H9 (cell line): ENCODE data around the gene ANKH. TPM values are rescaled to one million over a fixed set of nuclear protein-coding genes. Genes with fewer than 3 reads are reported as not detected.

Source experiments
- DNase-seq: peaks from one replicate; pipeline ENCODE4 v3.0.0-alpha.2; 2017
- H2AFZ ChIP-seq: one replicate; pipeline ENCODE4 v1.6.1; 2013; ENCODE audit warnings: mild to moderate bottlenecking, low read length, control low read depth, moderate library complexity
- H2AK5ac ChIP-seq: 2 replicates; pipeline ENCODE4 v1.6.1; 2013; ENCODE audit warnings: low read length, control low read depth, mixed read lengths; ENCODE audit not compliant: insufficient read length
- H2BK120ac ChIP-seq: one replicate; pipeline ENCODE4 v1.6.1; 2013; ENCODE audit warnings: low read depth, mild to moderate bottlenecking, low read length, control low read depth, inconsistent platforms; ENCODE audit not compliant: poor library complexity, severe bottlenecking
- H2BK12ac ChIP-seq: 2 replicates; pipeline ENCODE4 v1.6.1; 2013; ENCODE audit warnings: low read length, control low read depth, mixed read lengths, low read depth; ENCODE audit not compliant: insufficient read length
- H2BK15ac ChIP-seq: 2 replicates; pipeline ENCODE4 v1.6.1; 2013; ENCODE audit warnings: low read depth, low read length, control low read depth
- H2BK20ac ChIP-seq: one replicate; pipeline ENCODE4 v1.6.1; 2013; ENCODE audit warnings: low read depth, mild to moderate bottlenecking, low read length, control low read depth, inconsistent platforms; ENCODE audit not compliant: poor library complexity, severe bottlenecking
- H2BK5ac ChIP-seq: 2 replicates; pipeline ENCODE4 v1.6.1; 2013; ENCODE audit warnings: low read length, control low read depth, mixed read lengths; ENCODE audit not compliant: insufficient read length
- H3K14ac ChIP-seq: 2 replicates; pipeline ENCODE4 v1.6.1; 2013; ENCODE audit warnings: low read length, control low read depth; ENCODE audit not compliant: insufficient read depth
- H3K18ac ChIP-seq: 2 replicates; pipeline ENCODE4 v1.6.1; 2013; ENCODE audit warnings: low read depth, mild to moderate bottlenecking, mixed read lengths, low read length, control low read depth; ENCODE audit not compliant: insufficient read length
- H3K23ac ChIP-seq: 2 replicates; pipeline ENCODE4 v1.6.1; 2013; ENCODE audit warnings: low read length, control low read depth, mixed read lengths, low read depth; ENCODE audit not compliant: insufficient read length
- H3K23me2 ChIP-seq: 2 replicates; pipeline ENCODE4 v1.6.1; 2013; ENCODE audit warnings: low read depth, mild to moderate bottlenecking, mixed read lengths, low read length, control low read depth; ENCODE audit not compliant: insufficient read length, poor library complexity, severe bottlenecking
- H3K27ac ChIP-seq: 2 replicates; pipeline ENCODE4 v1.5.1; 2013; ENCODE audit warnings: low read length, control low read depth, mixed read lengths, low read depth; ENCODE audit not compliant: insufficient read length
- H3K27me3 ChIP-seq: 2 replicates; pipeline ENCODE4 v1.6.1; 2013; ENCODE audit warnings: low read length, control low read depth, inconsistent platforms; ENCODE audit not compliant: insufficient read depth
- H3K4ac ChIP-seq: 2 replicates; pipeline ENCODE4 v1.6.1; 2013; ENCODE audit warnings: low read depth, mild to moderate bottlenecking, control low read depth, inconsistent platforms, low read length, moderate library complexity
- H3K4me1 ChIP-seq: 2 replicates; pipeline ENCODE4 v1.6.1; 2013; ENCODE audit warnings: low read length, control low read depth, inconsistent platforms; ENCODE audit not compliant: insufficient read depth
- H3K4me2 ChIP-seq: 2 replicates; pipeline ENCODE4 v1.6.1; 2013; ENCODE audit warnings: low read length, control low read depth, mixed read lengths; ENCODE audit not compliant: insufficient read length, insufficient read depth
- H3K56ac ChIP-seq: 2 replicates; pipeline ENCODE4 v1.6.1; 2013; ENCODE audit warnings: low read depth, mild to moderate bottlenecking, mixed read lengths, low read length, control low read depth; ENCODE audit not compliant: insufficient read length
- H3K79me1 ChIP-seq: 2 replicates; pipeline ENCODE4 v1.6.1; 2013; ENCODE audit warnings: low read depth, mild to moderate bottlenecking, moderate library complexity, low read length, control low read depth, inconsistent platforms; ENCODE audit not compliant: insufficient read depth, poor library complexity, severe bottlenecking
- H3K79me2 ChIP-seq: 2 replicates; pipeline ENCODE4 v1.6.1; 2013; ENCODE audit warnings: low read length, control low read depth, inconsistent platforms; ENCODE audit not compliant: insufficient read depth
- H3K9ac ChIP-seq: 2 replicates; pipeline ENCODE4 v1.6.1; 2013; ENCODE audit warnings: low read length, control low read depth, mixed read lengths; ENCODE audit not compliant: insufficient read length; ENCODE audit errors: extremely low read depth
- H3K9me3 ChIP-seq: one replicate; pipeline ENCODE4 v1.6.1; 2013; ENCODE audit warnings: low read depth, low read length, inconsistent platforms; ENCODE audit not compliant: control insufficient read depth
- H3T11ph ChIP-seq: one replicate; pipeline ENCODE4 v1.6.1; 2013; ENCODE audit warnings: mild to moderate bottlenecking, low read length, control low read depth, inconsistent platforms
- H4K20me1 ChIP-seq: one replicate; pipeline ENCODE4 v1.6.1; 2013; ENCODE audit not compliant: control insufficient read depth, insufficient read length, insufficient read depth
- H4K5ac ChIP-seq: 2 replicates; pipeline ENCODE4 v1.6.1; 2013; ENCODE audit warnings: low read depth, mild to moderate bottlenecking, mixed read lengths, low read length, control low read depth; ENCODE audit not compliant: insufficient read length
- H4K8ac ChIP-seq: replicated peaks from 2 replicates; pipeline ENCODE4 v1.6.1; 2013; ENCODE audit warnings: low read length, control low read depth, mixed read lengths, low read depth; ENCODE audit not compliant: insufficient read length
- H4K91ac ChIP-seq: 2 replicates; pipeline ENCODE4 v1.6.1; 2013; ENCODE audit warnings: low read depth, mild to moderate bottlenecking, moderate library complexity, mixed read lengths, low read length, control low read depth; ENCODE audit not compliant: insufficient read length
- H3K27ac Mint-ChIP-seq, 3 experiments: 2 replicates in 2 of 3; 3 replicates in 1 of 3; pipeline ENCODE4 v1.8.0; 2020 to 2021; ENCODE audit warnings: mixed read lengths in 3 of 3, mild to moderate bottlenecking in 1 of 3, moderate library complexity in 1 of 3
- H3K27me3 Mint-ChIP-seq: 2 replicates; pipeline ENCODE4 v1.8.0; 2021; ENCODE audit warnings: low read depth, mild to moderate bottlenecking, moderate library complexity, mixed read lengths
- H3K36me3 Mint-ChIP-seq, 3 experiments: 2 replicates in 2 of 3; 3 replicates in 1 of 3; pipeline ENCODE4 v1.8.0; 2020 to 2021; ENCODE audit warnings: low read depth in 3 of 3, mixed read lengths in 3 of 3; ENCODE audit not compliant: insufficient read depth in 1 of 3
- H3K4me1 Mint-ChIP-seq, 2 experiments: 2 replicates each; pipeline ENCODE4 v1.8.0; 2020; ENCODE audit warnings: mixed read lengths in 2 of 2
- H3K4me3 Mint-ChIP-seq, 2 experiments: 2 replicates in 1 of 2; 3 replicates in 1 of 2; pipeline ENCODE4 v1.8.0; 2020 to 2021; ENCODE audit warnings: mild to moderate bottlenecking in 2 of 2, mixed read lengths in 2 of 2, moderate library complexity in 1 of 2
- H3K9me3 Mint-ChIP-seq, 2 experiments: 2 replicates in 1 of 2; 3 replicates in 1 of 2; pipeline ENCODE4 v1.8.0; 2020; ENCODE audit warnings: mild to moderate bottlenecking in 2 of 2, mixed read lengths in 2 of 2, moderate library complexity in 1 of 2
- CTCF ChIP-seq: fragments of 200-600 bp; sonication (generic); conservative IDR thresholded peaks from 3 replicates; pipeline ENCODE4 v1.8.0; 2021; ENCODE audit warnings: antibody characterized with exemption, mild to moderate bottlenecking
- WGBS: extraction: QIAGEN DNeasy Blood & Tissue Kit; methylation state at CpG from one replicate; pipeline ENCODE4 v1.1.7; 2013; ENCODE audit warnings: missing lambda C conversion rate, low lambda C conversion rate, mixed read lengths; ENCODE audit not compliant: insufficient read length; ENCODE audit errors: extremely low coverage; 5-methylcytosine and 5-hydroxymethylcytosine counted together
- total RNA-seq: library from RNA; stranded (reverse); gene quantifications from 2 replicates; pipeline ENCODE4 v1.2.1, GENCODE V29; 2021

ANKH gene
- total RNA-seq, 1 experiment from 2014 or later, result 9.6 TPM

- Histone ChIP-seq H3K23me2 (no peaks in the 10 kb centered on the region), H2AFZ (no peak overlapping the region), H3K18ac (no peak overlapping the region), H3K27ac (no peak overlapping the region), H2BK20ac (no peak overlapping the region), H2BK15ac (no peak overlapping the region), H3K9me3 (no peaks in the 10 kb centered on the region), H2BK12ac (no peak overlapping the region), H2BK120ac (no peak overlapping the region), H4K5ac (no peak overlapping the region), H2AK5ac (no peak overlapping the region), H3K4me2 (no peak overlapping the region), H3K79me1 (no peaks in the 10 kb centered on the region), H3K14ac (no peak overlapping the region), H3K23ac (no peak overlapping the region), H4K20me1 (no peaks in the 10 kb centered on the region), H4K8ac (no peak overlapping the region), H2BK5ac (no peak overlapping the region), H3T11ph (no peak overlapping the region), H3K79me2 (no peaks in the 10 kb centered on the region), H3K9ac (no peak overlapping the region), H3K56ac (no peak overlapping the region), H3K4me1 (no peaks in the 10 kb centered on the region), H3K4ac (no peak overlapping the region), H4K91ac (no peak overlapping the region), H3K27me3 (no peaks in the 10 kb centered on the region)
- Mint-ChIP-seq H3K4me3 (no peak overlapping the region), H3K27me3 (no peaks in the 10 kb centered on the region), H3K27ac (peak overlapping the region in 2 of 3 experiments; percentile 39 to 80; a peak in 1 of 7 replicates), H3K4me1 (peaks cover 5 to 6% of the 10 kb centered on the region in 2 experiments), H3K36me3 (peaks cover 20 to 62% (median 53%) of the 10 kb centered on the region in 3 experiments), H3K9me3 (no peaks in the 10 kb centered on the region)
- no peak for DNase-seq
- WGBS, result no CpG with 5 or more reads among the region's 6 CpGs
- peak; percentile 72 for TF ChIP-seq CTCF
These were observed 185.8 kb downstream of the ANKH start for GRCh38 chr5:14685757-14686156.
